NCI-H526 (cell line): ENCODE results near the gene TIGD1.
A peak's percentile ranks its signal among the peaks of the same experiment; 100 is the strongest.
"Not testable (repeated sequence)": the region's sequence is repeated elsewhere in the genome, so short reads cannot be mapped to it uniquely, and the experiment has no call there.

ENCODE experiments used
- DNase-seq, 2 experiments: peaks; one replicate each; lab custom pipeline; 2025; lab: John Stamatoyannopoulos, UW

The TIGD1 gene

DNA sequence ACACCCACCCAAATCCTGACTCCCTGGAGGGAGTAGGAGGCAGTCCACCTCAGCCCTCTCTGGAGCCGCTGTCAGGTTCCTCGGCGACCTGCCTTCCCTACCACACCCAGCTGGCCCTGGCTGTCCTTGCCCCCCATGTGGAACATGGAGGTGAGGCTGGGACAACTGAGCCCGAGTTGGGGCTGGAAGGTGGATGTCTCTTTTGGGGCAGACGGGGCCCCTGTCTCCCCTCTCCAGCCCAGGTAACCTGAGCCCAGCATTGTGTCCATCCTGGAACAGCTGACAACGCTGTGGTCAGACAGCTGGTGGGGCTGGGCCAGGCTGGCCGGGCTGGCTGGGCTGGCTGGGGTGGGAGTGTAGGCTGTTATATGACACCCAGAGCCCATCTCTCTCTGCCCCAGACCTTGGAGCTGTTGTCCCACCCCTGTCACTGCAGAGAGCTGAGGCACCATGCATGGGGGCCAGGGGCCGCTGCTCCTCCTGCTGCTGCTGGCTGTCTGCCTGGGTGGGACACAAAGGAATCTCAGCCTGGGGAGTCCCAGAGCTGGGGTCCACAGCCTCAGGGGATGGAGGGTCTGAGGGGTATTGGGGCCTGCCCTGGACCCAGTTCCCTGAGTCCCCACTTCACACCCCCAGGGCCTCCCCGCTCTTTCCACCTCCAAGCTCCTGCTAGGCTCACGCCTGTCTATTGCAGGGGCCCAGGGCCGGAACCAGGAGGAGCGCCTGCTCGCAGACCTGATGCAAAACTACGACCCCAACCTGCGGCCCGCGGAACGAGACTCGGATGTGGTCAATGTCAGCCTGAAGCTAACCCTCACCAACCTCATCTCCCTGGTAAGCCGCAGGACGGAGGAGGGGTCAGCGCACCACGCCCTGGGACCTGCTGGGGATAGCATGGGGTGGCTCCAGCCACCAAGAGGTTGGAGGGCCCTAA lies 10.8 kb downstream of the TIGD1 start, which contains the start of gene CHRNG:
TSS of gene CHRNG (plus strand) at position 395 of the 934 bp plus-strand sequence. CDS start at position 451, 56 bp downstream.
- no peak for DNase-seq

DNA sequence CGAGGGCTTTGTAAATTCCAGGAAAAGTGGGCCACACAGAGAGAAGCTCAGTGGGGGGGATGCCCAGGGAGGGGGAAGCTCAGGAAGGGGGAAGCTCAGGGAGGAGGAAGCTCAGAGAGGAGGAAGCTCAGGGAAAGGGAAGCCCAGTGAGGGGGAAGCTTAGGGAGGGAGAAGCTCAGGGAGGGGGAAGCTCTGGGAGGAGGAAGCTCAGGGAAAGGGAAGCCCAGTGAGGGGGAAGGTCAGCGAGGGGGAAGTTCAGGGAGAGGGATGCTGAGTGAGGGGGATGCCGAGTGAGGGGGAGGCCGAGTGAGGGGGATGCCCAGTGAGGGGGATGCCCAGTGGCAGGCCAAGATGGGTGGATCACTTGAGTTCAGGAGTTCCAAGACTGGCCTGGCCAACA lies 11.7 kb downstream of the TIGD1 start:
- DNase-seq = no peak

DNA sequence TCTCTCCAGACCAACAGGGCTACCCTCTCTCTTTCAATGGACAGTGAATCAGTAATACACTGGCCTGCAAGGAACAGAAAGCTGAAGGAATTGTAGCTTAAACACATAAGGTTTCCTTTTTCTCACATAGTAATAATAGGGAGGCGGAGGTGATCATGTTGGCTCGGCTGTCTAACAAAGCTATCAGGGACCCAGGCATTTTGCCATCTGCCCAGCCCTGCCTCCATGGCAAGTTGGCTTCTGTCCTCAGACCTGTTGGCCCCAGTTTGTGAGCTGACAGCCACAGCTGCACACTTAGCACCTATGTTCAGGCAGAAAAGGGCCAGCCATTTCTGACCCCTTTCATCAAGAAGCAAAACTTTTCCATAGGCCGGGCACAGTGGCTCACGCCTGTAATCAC lies 12.9 kb downstream of the TIGD1 start:
- no peak for DNase-seq

DNA sequence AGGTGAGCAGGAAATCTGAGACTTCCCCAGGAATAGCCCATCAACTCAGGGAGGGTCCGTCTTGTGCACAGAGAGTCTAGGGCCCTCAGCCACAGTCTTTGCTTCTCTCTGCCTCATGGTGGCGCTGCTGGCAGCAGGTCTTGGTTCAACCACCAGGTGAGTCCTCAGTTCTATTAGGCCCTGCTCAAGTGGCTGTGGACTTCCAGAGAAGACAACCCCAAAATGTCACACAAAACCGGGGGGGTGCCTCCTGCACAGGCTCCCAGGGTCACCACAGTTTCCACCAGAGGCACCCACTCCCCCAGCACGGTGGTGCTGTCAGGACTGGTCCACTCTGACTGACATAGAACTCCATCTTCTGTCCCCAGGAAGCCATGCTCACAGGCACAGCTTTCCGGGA lies 13.3 kb downstream of the TIGD1 start:
- DNase-seq = peak; percentile 7 to 57

DNA sequence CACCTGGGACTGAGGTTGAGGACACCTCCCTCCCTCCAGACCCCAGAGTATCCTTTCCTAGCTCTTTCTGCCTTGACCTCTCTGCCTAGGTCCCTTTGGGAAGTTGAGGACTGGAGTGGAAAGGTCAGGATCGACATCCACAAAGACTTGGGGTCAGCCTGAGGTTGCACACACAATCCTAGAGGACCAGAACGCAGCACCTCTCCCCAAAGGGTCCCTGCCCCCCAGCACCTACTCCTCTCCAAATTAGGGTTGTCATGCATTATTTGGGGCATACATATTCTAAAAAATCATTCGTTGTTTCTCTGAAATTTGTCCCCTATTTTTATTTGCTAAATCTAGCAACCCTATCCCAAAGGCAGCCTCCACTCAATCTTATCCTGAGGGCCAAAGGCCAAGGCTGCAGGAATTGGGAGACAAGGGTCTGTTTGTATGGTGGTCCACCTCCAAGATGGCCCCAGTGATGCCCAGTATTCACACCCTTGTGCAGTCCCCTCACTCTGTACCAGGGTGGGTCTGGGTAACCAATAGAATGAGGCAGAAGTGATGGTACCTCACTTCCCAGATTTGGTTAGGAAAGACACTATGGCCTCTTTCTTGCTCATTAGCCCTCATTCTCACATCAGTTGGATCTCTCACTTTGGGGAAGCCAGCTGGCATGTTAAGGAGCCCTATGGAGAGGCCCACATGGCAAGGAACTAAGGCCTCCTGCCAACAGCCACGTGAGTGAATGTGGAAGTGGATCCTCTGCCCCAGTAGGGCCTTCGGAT lies 14.4 kb downstream of the TIGD1 start:
- no peak for DNase-seq

DNA sequence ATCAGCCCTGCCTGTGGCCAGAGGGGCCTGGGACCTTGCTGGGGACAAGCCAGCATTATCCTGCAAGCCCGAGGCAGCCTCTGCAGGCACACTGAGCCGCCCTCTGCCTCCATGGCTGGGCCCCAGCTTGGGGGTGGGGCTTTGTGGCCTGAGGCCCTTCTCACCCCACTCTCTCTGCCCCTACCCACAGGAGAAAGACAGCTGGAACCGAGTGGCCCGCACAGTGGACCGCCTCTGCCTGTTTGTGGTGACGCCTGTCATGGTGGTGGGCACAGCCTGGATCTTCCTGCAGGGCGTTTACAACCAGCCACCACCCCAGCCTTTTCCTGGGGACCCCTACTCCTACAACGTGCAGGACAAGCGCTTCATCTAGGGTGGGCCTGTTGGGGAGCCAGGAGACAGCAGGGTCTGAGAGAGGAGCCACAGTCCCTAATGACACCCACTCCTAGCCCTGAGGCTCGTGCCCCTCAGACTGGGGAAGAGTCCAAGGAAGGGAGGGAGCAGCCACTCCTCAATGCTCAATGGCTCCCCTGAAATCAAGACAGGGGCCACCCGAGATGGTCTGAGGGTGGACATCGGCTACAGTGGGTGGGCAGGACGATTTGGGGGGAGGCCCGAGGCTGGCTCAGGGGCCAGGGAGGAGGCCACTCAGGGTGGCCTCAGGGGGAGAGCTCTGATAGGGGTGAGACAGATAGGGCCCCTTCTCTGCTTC lies 15.3 kb downstream of the TIGD1 start:
- no peak for DNase-seq

DNA sequence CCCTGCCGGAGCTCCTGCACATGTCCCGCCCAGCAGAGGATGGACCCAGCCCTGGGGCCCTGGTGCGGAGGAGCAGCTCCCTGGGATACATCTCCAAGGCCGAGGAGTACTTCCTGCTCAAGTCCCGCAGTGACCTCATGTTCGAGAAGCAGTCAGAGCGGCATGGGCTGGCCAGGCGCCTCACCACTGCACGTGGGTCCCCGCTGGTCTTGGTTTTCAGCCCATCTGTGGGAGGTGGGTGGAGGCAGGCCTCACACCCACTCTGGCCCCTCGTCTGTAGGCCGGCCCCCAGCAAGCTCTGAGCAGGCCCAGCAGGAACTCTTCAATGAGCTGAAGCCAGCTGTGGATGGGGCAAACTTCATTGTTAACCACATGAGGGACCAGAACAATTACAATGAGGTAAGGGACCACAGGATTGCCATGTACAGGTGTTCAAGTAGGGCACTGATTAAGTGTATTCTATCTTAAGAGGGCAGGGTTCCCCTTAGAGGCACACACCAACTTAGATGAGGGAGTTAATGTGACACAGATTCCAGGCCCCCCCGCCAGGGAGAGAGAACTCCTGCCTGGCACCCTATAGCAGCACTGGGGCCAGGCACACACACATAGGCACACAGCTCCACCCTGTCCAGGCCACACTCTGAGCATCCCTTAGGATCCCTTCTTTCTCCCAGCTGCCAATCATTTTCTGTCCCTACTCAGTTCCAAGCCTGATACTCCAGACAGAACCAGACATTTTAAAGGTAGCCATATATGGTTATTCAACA lies 16.2 kb downstream of the TIGD1 start:
- DNase-seq = no peak

DNA sequence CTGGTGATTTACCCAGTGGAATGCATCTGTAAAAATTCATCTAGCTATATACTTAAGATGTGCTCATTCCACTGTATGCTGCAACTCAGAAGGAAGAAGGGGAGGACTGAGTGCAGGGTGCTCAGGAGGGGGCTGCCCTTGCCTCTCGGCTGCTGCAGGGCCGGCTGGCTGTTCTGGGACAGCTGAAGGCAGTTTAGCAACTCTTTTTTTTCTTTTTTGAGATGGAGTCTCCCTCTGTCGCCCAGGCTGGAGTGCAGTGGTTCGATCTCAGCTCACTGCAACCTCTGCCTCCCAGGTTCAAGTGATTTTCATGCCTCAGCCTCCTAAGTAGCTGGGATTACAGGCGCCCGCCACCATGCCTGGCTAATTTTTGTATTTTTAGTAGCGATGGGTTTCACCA lies 17.5 kb downstream of the TIGD1 start:
- DNase-seq = not testable (repeated sequence)

DNA sequence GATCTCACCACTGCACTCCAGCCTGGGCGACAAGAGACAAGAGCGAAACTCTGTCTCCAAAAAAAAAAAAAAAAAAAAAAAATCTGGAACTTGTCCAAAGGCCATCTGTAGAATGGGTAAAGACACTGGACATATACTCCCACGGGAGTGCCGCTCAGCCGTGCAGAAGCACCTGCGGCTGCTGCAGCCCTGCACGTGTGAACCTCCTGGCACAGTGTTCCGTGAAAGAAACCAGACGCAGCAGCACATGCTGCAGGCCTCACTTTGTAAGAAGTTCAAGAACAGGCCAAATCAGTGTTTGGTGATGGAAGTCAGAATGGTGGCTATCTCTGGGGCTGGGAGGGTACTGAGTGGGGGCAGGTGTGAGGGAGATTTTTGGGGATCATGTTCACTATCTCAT lies 17.9 kb downstream of the TIGD1 start:
- DNase-seq = no peak

DNA sequence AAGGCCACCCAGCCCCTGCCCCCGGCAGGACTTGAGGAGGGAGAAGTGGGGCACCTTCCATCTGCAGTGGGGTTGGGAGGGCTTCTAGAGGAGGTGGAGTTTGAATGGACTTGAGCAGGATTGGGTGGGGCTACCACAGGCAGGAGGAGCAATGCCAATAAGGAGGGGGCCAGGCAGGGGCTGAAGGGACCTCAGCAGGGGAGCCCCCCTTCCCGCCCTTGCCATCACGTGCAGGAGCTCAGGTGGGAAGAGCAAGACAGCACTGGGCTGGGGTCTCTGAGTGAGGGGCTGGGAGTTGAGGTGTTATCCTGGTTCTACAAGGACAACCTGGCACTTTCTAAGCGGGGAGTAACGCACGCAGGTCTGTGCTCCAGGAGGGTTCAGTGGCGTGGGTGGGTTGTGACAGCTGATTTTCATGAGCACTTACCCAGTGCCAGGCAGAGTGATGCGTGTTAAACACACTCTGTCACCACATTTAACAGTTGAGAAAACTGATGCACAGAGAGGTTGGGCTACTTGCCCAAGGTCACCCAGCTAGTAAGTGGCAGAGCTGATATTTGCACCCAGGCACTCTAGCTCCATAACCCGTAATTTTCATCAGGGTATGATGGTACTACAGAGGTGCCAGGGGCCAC lies 19.6 kb downstream of the TIGD1 start:
- no peak for DNase-seq

DNA sequence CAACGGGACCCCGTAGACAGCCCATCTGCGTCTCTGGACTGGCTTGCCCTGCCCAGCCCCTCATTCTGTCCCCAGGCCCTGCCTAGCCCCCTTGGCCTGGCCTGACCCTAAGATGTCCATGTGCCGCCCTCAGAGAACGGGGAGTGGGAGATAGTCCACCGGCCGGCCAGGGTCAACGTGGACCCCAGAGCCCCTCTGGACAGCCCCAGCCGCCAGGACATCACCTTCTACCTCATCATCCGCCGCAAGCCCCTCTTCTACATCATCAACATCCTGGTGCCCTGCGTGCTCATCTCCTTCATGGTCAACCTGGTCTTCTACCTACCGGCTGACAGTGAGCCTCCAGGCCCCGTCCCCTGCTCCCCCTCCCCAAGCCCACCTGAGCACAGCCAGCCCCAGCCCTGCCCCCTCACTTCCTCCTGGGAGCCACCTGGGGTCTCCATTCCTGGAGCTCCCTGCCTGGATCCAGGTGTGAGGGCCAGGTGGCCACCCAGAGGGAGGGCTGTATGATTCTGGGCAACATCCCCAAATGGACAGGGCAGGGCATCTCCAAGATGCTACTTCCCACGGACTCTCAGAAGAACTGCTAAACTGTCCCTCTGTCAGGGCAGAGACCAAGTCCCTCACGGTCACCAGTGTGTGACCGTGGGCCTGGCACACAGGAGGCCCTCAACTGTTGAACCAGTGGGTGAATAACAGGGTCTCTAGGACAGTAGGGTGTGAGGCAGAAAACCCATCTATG lies 20.4 kb downstream of the TIGD1 start:
- DNase-seq = no peak

DNA sequence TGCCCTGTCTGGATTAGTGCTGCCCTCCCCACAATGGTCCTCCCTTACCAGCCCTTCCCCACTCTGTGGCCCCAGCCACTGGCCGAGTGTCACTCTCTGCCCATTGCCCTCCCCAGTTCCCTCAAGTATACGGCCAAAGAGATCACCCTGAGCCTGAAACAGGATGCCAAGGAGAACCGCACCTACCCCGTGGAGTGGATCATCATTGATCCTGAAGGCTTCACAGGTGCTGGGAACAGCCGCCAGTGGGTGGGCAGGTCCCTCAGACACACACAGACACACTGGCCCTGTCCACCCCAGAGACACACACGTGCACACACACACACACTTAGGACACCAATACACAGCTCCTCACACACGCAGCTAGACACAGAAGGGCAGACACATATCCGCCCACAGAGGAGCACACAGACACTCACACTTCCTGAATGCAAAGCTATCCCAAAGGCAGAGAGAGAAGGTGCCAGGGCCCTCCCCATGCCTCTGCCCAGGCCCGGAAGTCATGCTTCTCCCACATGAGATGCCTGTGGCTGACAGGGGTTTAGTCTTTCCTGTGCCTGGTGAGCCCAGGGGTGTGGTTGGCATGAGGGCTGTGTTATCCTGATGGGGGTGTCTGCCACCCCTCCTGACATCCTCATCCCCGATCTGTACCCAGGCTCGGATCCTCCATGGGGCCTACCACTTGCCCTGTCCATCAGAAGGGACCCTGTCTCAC lies 21.5 kb downstream of the TIGD1 start:
- no peak for DNase-seq

DNA sequence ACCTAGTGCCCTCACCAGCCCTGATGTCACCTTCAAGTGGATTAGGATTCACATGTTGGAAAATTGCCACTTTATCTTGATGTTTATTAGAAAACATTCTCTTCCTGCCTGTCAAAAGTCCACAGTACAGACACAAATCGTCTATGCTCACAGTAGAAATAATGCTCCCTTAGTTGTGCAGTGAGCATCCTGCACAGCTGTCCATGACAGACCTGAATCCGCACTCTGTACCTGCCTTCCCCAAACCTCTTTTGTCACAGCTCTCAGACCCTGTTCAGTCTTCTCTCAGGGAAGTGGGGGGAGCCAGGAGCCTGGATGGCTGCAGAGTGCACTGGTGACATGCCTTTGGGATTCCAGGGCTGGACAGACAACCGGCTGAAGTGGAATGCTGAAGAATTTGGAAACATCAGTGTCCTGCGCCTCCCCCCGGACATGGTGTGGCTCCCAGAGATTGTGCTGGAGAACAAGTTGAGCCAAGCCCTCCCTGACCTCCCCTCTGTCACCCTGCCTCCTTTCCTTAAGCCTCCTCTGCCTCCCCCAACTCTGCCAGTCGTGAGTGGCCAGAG lies 22.4 kb downstream of the TIGD1 start:
- no peak for DNase-seq

DNA sequence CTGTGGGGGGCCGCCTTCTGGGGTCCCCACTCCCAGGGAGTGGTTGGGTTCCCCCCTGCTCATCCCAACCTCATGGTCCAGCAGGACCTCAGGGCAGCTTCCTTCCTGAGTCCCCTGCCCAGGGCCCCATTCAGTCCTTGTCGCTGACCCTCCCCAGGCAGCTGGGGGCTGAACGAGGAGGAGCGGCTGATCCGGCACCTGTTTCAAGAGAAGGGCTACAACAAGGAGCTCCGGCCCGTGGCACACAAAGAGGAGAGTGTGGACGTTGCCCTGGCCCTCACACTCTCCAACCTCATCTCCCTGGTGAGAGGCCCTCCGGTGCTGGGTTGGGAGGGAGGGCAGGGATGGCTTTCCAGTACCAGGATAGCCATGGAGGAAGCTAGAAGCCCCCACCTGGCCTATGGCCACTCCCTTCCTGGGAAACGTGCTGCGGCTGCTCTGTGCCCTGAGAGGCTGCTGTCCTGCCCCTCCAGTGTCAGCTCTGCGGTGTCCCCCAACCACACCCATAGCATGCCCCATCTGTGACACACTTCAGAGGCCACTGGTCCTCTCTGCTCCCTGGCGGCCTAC lies 23.9 kb downstream of the TIGD1 start:
- DNase-seq = no peak

DNA sequence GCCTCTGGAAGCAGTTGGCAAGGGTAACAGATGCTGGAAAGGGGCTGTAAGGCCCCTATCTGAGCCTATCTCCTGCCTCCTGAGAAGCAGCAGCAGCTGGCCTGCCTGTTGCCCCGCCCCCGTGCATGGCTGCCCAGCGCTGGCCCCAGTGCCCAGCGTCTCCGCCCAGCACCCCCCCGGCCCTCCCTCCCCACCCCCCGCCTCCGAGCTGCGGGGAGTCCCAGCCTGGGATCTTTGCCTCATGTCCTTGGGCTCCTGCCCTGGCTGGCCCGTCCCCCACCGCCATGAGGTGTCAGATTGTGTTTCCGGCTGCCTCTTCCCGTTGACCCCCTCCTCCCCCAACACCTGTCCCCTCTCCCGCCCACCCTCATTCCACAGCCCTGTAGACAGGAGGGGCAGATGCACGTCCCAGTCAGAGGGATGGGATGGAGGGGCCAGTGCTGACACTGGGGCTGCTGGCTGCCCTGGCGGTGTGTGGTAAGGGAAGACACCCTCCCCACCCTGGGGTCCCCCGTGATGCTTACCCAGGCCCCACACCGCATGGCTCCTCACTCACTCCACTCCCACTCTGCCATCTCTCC lies 24.5 kb downstream of the TIGD1 start, which contains the start of gene CHRND:
TSS of gene CHRND (plus strand) at position 370 of the 581 bp plus-strand sequence. CDS start at position 426, 56 bp downstream.
- DNase-seq = peak in 1 of 2 experiments; percentile 16

DNA sequence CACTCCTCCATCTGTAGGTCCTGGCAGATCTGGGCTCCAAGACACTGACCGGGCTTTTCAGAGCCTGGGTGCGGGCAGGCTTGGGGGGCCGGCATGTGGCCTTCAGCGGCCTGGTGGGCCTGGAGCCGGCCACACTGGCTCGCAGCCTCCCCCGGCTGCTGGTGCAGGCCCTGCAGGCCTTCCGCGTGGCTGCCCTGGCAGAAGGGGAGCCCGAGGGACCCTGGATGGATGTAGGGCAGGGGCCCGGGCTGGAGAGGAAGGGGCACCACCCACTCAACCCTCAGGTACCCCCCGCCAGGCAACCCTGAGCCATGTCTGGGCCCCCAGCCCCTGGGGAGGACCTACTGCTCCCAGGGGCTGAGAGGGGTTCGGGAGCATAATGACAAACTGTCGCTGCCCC lies 25.2 kb downstream of the TIGD1 start:
- no peak for DNase-seq

DNA sequence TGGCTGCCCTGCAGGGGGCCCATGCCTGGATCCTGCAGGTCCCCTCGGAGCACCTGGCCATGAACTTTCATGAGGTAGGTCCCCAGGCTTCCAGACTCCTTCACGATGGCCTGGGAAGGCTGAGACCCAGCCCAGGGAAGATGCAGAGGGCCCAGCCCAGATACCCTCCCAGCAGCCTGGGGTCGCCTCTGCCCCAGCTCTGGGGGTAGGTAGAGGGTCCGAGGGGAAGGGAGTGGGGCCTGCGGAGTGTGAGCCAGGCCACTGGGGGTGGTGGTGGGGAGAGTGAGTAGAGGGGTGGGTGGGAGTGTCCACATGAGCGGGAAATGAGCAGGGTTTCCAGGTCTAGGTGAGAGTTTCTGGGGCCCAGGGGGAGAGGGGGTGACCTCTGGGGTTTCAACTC lies 25.6 kb downstream of the TIGD1 start:
- DNase-seq = no peak
